CD8-positive, alpha-beta memory T cell (primary cell): ENCODE data around the gene RDM1. TPM values are rescaled to one million over a fixed set of nuclear protein-coding genes. Genes with fewer than 3 reads are reported as not detected.
A peak's percentile ranks its signal among the peaks of the same experiment; 100 is the strongest.

Experiments
- CTCF ChIA-PET: fragments of 350-600 bp; sonication (Branson Sonifier 250); formaldehyde crosslinking; loops from one replicate; lab custom pipeline; 2021; ENCODE audit warnings: antibody characterized with exemption; lab: Charles Lee
- POLR2A ChIA-PET: fragments of 350-600 bp; sonication (Branson Sonifier 250); formaldehyde crosslinking; loops from one replicate; lab custom pipeline; 2021; ENCODE audit warnings: antibody characterized with exemption; lab: Charles Lee
- DNase-seq, 5 donors: peaks; one replicate each; pipeline versions ENCODE4 v3.0.0 to v3.0.0-alpha.2; 2020 to 2022; ENCODE audit warnings: mixed read lengths in 1 of 5
- H3K27ac ChIP-seq: one replicate; pipeline ENCODE4 v1.7.0; 2013; ENCODE audit warnings: low read depth, mild to moderate bottlenecking, low read length, moderate library complexity
- H3K27me3 ChIP-seq: 2 replicates; pipeline ENCODE4 v1.7.0; 2013; ENCODE audit warnings: low read length, mild to moderate bottlenecking; ENCODE audit not compliant: insufficient read depth, poor library complexity, severe bottlenecking
- H3K36me3 ChIP-seq: 2 replicates; pipeline ENCODE4 v1.7.0; 2013; ENCODE audit warnings: mild to moderate bottlenecking, low read length, moderate library complexity; ENCODE audit not compliant: insufficient read depth
- H3K4me1 ChIP-seq: 2 replicates; pipeline ENCODE4 v1.7.0; 2013; ENCODE audit warnings: mild to moderate bottlenecking, low read length, moderate library complexity; ENCODE audit not compliant: insufficient read depth
- H3K4me3 ChIP-seq: 2 replicates; pipeline ENCODE4 v1.7.0; 2013; ENCODE audit warnings: mild to moderate bottlenecking, low read length
- H3K9me3 ChIP-seq: 2 replicates; pipeline ENCODE4 v1.7.0; 2013; ENCODE audit warnings: mild to moderate bottlenecking, low read length
- H3K27ac Mint-ChIP-seq, 8 donors: one replicate each; pipeline ENCODE4 v1.8.0; 2020 to 2021; ENCODE audit warnings: mixed read lengths in 8 of 8, mild to moderate bottlenecking in 6 of 8, inconsistent platforms in 3 of 8, moderate library complexity in 3 of 8
- H3K27me3 Mint-ChIP-seq, 2 donors: one replicate each; pipeline ENCODE4 v1.8.0; 2020 to 2021; ENCODE audit warnings: mixed read lengths in 2 of 2, mild to moderate bottlenecking in 1 of 2, moderate library complexity in 1 of 2
- H3K36me3 Mint-ChIP-seq, 3 donors: one replicate each; pipeline ENCODE4 v1.8.0; 2020 to 2021; ENCODE audit warnings: mixed read lengths in 3 of 3, inconsistent platforms in 1 of 3, mild to moderate bottlenecking in 1 of 3
- H3K4me1 Mint-ChIP-seq, 3 donors: one replicate each; pipeline ENCODE4 v1.8.0; 2020 to 2021; ENCODE audit warnings: mixed read lengths in 3 of 3, inconsistent platforms in 1 of 3, mild to moderate bottlenecking in 1 of 3
- H3K4me3 Mint-ChIP-seq, 7 donors: one replicate each; pipeline ENCODE4 v1.8.0; 2020 to 2021; ENCODE audit warnings: mixed read lengths in 7 of 7, mild to moderate bottlenecking in 6 of 7, moderate library complexity in 4 of 7, inconsistent platforms in 2 of 7
- H3K9me3 Mint-ChIP-seq, 5 donors: one replicate each; pipeline ENCODE4 v1.8.0; 2020 to 2022; ENCODE audit warnings: mixed read lengths in 5 of 5, mild to moderate bottlenecking in 3 of 5, moderate library complexity in 2 of 5, inconsistent platforms in 1 of 5
- polyA plus RNA-seq: library from polyadenylated mRNA; unstranded; fragments of 300-500 nt; fragmentation: Illumina TruSeq; gene quantifications from one replicate; pipeline ENCODE4 v1.2.3, GENCODE V29; 2021
- total RNA-seq, 2 experiments: library from RNA; stranded (reverse); gene quantifications; one replicate each; pipeline ENCODE4 v1.2.3, GENCODE V29; 2021

Gene RDM1
- total and polyA plus RNA-seq, 3 experiments from 2014 or later, result 2.5 to 3.1 (median 2.8) TPM

- no peak for DNase-seq
- no peaks in the 10 kb centered on the region for H3K9me3 Mint-ChIP-seq
- H3K27ac ChIP-seq, result no peak overlapping the region
- H3K4me1 ChIP-seq, result peaks cover 22% of the 10 kb centered on the region
- H3K27ac Mint-ChIP-seq, result peak overlapping the region in 3 of 8 donors; percentile 29 to 73 (median 36)
- H3K36me3 ChIP-seq, result no peaks in the 10 kb centered on the region
- no peaks in the 10 kb centered on the region for H3K27me3 Mint-ChIP-seq
- peak overlapping the region in 3 of 7 donors; percentile 8 to 19 (median 16) for H3K4me3 Mint-ChIP-seq
- no peaks in the 10 kb centered on the region for H3K9me3 ChIP-seq
- no peaks in the 10 kb centered on the region for H3K27me3 ChIP-seq
- peaks cover 4 to 9% (median 8%) of the 10 kb centered on the region in 3 donors for H3K36me3 Mint-ChIP-seq
- POLR2A ChIA-PET, result interaction anchor here (1.5 kb wide), 1 partner anchor 47 kb away, joined by 4 read pairs; the partner anchor contains the start of gene HEATR9
- peaks cover 57 to 85% (median 64%) of the 10 kb centered on the region in 3 donors for H3K4me1 Mint-ChIP-seq
- no peak overlapping the region for H3K4me3 ChIP-seq
- CTCF ChIA-PET, result interaction anchor here (0.8 to 3.2 kb wide), 8 partner anchors 8 to 66 kb away, joined by 3 to 13 read pairs (median 5); partner anchors contain the start of genes HEATR9 and RDM1
These were observed 15.2 kb downstream of the RDM1 start for GRCh38 chr17:35915153-35915964.

- POLR2A ChIA-PET, result interaction anchor here (0.8 to 1.5 kb wide), 2 partner anchors 16 to 46 kb away, joined by 3 to 4 read pairs; partner anchors contain the start of gene HEATR9
- no peak for DNase-seq
- CTCF ChIA-PET, result interaction anchor here (1.2 to 3.2 kb wide), 4 partner anchors 13 to 65 kb away, joined by 4 to 13 read pairs (median 6); partner anchors contain the start of gene RDM1
These were observed 16.2 kb downstream of the RDM1 start for GRCh38 chr17:35914354-35914753.

GRCh38 chr17:35913609-35914008 is 17.0 kb downstream of the RDM1 start:
- DNase-seq, result no peak
- Histone ChIP-seq H3K36me3 (no peaks in the 10 kb centered on the region), H3K9me3 (no peaks in the 10 kb centered on the region), H3K4me3 (no peak overlapping the region), H3K4me1 (peaks cover 22% of the 10 kb centered on the region), H3K27me3 (no peaks in the 10 kb centered on the region), H3K27ac (no peak overlapping the region)
- H3K27me3 Mint-ChIP-seq, result no peaks in the 10 kb centered on the region
- peak overlapping the region in 6 of 7 donors; percentile 35 to 77 (median 62) for H3K4me3 Mint-ChIP-seq
- ChIA-PET CTCF (interaction anchor here (1.2 to 3.2 kb wide), 2 partner anchors 13 to 17 kb away, joined by 4 to 13 read pairs; partner anchors contain the start of gene RDM1), POLR2A (interaction anchor here (0.8 kb wide), 1 partner anchor 15 kb away, joined by 3 read pairs; no protein-coding TSS in a partner anchor)
- H3K36me3 Mint-ChIP-seq, result peaks cover 5 to 10% (median 9%) of the 10 kb centered on the region in 3 donors
- H3K9me3 Mint-ChIP-seq, result no peaks in the 10 kb centered on the region
- peaks cover 61 to 88% (median 70%) of the 10 kb centered on the region in 3 donors for H3K4me1 Mint-ChIP-seq
- peak overlapping the region in 4 of 8 donors; percentile 27 to 76 (median 40) for H3K27ac Mint-ChIP-seq

More at GRCh38 chr17:35914354-35914753, 16.2 kb downstream of the RDM1 start:
- Histone ChIP-seq H3K9me3 (no peaks in the 10 kb centered on the region), H3K27me3 (no peaks in the 10 kb centered on the region), H3K27ac (no peak overlapping the region), H3K4me3 (no peak overlapping the region), H3K4me1 (peaks cover 22% of the 10 kb centered on the region), H3K36me3 (no peaks in the 10 kb centered on the region)
- Mint-ChIP-seq H3K4me1 (peaks cover 58 to 85% (median 66%) of the 10 kb centered on the region in 3 donors), H3K9me3 (no peaks in the 10 kb centered on the region), H3K27ac (peak overlapping the region in 2 of 8 donors; percentile 8 to 10), H3K4me3 (peak overlapping the region in 2 of 7 donors; percentile 35 to 46), H3K36me3 (peaks cover 0 to 9% (median 8%) of the 10 kb centered on the region in 3 donors), H3K27me3 (no peaks in the 10 kb centered on the region)

- Histone ChIP-seq H3K27me3 (no peaks in the 10 kb centered on the region), H3K9me3 (no peaks in the 10 kb centered on the region), H3K4me1 (peaks cover 22% of the 10 kb centered on the region), H3K36me3 (no peaks in the 10 kb centered on the region), H3K27ac (no peak overlapping the region), H3K4me3 (no peak overlapping the region)
- H3K4me3 Mint-ChIP-seq, result peak overlapping the region in 5 of 7 donors; percentile 12 to 77 (median 60)
- ChIA-PET CTCF (no interaction called here), POLR2A (no interaction called here)
- peaks cover 61 to 88% (median 72%) of the 10 kb centered on the region in 3 donors for H3K4me1 Mint-ChIP-seq
- DNase-seq, result no peak
- H3K27me3 Mint-ChIP-seq, result no peaks in the 10 kb centered on the region
- H3K9me3 Mint-ChIP-seq, result no peaks in the 10 kb centered on the region
- H3K27ac Mint-ChIP-seq, result peak overlapping the region in 4 of 8 donors; percentile 3 to 76 (median 41)
- H3K36me3 Mint-ChIP-seq, result peaks cover 5 to 10% (median 7%) of the 10 kb centered on the region in 3 donors
These were observed 17.6 kb downstream of the RDM1 start for GRCh38 chr17:35912942-35913341.

GRCh38 chr17:35912339-35912912 is 18.1 kb downstream of the RDM1 start:
- H3K27ac Mint-ChIP-seq, result peak overlapping the region in 2 of 8 donors; percentile 3 to 39
- no peaks in the 10 kb centered on the region for H3K27me3 Mint-ChIP-seq
- Histone ChIP-seq H3K9me3 (no peaks in the 10 kb centered on the region), H3K4me1 (peaks cover 22% of the 10 kb centered on the region), H3K27ac (no peak overlapping the region), H3K4me3 (no peak overlapping the region), H3K27me3 (no peaks in the 10 kb centered on the region), H3K36me3 (no peaks in the 10 kb centered on the region)
- CTCF ChIA-PET, result interaction anchor here (1.0 kb wide), 1 partner anchor 35 kb away, joined by 3 read pairs; no protein-coding TSS in a partner anchor
- no peaks in the 10 kb centered on the region for H3K9me3 Mint-ChIP-seq
- H3K4me3 Mint-ChIP-seq, result peak overlapping the region in 1 of 7 donors; percentile 63
- peaks cover 66 to 92% (median 77%) of the 10 kb centered on the region in 3 donors for H3K4me1 Mint-ChIP-seq
- POLR2A ChIA-PET, result no interaction called here
- no peak for DNase-seq
- peaks cover 4 to 10% (median 7%) of the 10 kb centered on the region in 3 donors for H3K36me3 Mint-ChIP-seq

GRCh38 chr17:35909408-35909807 is 21.2 kb downstream of the RDM1 start:
- no peaks in the 10 kb centered on the region for H3K27me3 ChIP-seq
- H3K36me3 ChIP-seq, result no peaks in the 10 kb centered on the region
- ChIA-PET CTCF (interaction anchor here (1.1 to 4.3 kb wide), 6 partner anchors 11 to 61 kb away, joined by 4 to 32 read pairs (median 6); partner anchors contain the start of gene CCL5), POLR2A (interaction anchor here (1.0 to 1.3 kb wide), 2 partner anchors 13 to 38 kb away, joined by 3 read pairs; no protein-coding TSS in a partner anchor)
- no peaks in the 10 kb centered on the region for H3K27me3 Mint-ChIP-seq
- peaks cover 16% of the 10 kb centered on the region for H3K4me1 ChIP-seq
- no peaks in the 10 kb centered on the region for H3K9me3 ChIP-seq
- peaks cover 67 to 92% (median 84%) of the 10 kb centered on the region in 3 donors for H3K4me1 Mint-ChIP-seq
- no peak overlapping the region for H3K27ac ChIP-seq
- peaks cover 4 to 10% (median 8%) of the 10 kb centered on the region in 3 donors for H3K36me3 Mint-ChIP-seq
- H3K4me3 ChIP-seq, result no peak overlapping the region
- H3K9me3 Mint-ChIP-seq, result no peaks in the 10 kb centered on the region
- no peak for DNase-seq
- peak overlapping the region in 1 of 7 donors; percentile 62 for H3K4me3 Mint-ChIP-seq
- peak overlapping the region in 1 of 8 donors; percentile 2 for H3K27ac Mint-ChIP-seq

GRCh38 chr17:35907691-35908090 is 22.9 kb downstream of the RDM1 start:
- Mint-ChIP-seq H3K27me3 (no peaks in the 10 kb centered on the region), H3K9me3 (no peaks in the 10 kb centered on the region), H3K36me3 (peaks cover 4 to 15% (median 10%) of the 10 kb centered on the region in 3 donors), H3K4me3 (no peak overlapping the region), H3K27ac (peak overlapping the region in 3 of 8 donors; percentile 22 to 87 (median 65)), H3K4me1 (peaks cover 64 to 92% (median 77%) of the 10 kb centered on the region in 3 donors)
- Histone ChIP-seq H3K4me1 (peaks cover 3% of the 10 kb centered on the region), H3K27me3 (no peaks in the 10 kb centered on the region), H3K36me3 (no peaks in the 10 kb centered on the region), H3K9me3 (no peaks in the 10 kb centered on the region), H3K27ac (no peak overlapping the region), H3K4me3 (no peak overlapping the region)
- ChIA-PET POLR2A (interaction anchor here (1.2 to 1.3 kb wide), 2 partner anchors 11 to 36 kb away, joined by 3 to 8 read pairs; no protein-coding TSS in a partner anchor), CTCF (interaction anchor here (0.7 to 4.3 kb wide), 12 partner anchors 8 to 144 kb away, joined by 3 to 32 read pairs (median 4); partner anchors contain the start of gene CCL5)
- no peak for DNase-seq
